ENCODE data around the gene FIS1.

DNA sequence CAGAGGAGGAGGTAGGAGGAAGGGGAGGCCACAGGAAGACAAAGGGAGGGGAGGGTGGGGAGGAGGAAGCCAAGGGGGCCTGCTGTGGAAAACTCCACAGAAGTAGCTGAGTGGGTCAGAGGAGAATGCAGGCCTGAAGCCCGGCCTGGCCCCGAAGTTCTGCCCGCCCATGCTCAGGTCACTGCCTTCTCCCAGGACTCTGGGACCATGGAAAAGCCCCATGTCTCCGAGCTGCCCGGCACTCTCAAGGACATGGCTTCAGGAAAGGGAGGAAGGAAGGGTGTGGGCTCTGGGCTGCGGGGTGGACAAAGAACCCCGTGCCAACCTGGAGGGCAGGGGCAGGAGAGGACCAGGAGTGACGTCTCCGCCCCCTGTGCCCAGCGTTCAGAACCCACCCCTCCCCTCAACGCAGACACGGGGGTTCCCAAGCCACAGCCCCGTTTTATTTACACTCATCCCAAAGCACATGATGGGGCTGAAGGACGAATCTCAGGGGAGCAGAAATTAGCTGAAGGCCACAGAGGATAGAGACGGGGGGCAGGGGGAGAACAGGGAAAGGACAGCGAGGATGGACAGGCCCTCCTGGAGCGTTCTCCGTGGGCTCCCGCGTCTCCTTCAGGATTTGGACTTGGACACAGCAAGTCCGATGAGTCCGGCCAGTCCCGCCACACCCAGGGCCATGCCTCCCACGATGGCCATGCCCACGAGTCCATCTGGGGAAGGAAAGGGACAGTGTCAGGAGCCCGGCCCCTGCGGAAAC lies 5.5 kb downstream of the FIS1 start:
- TF ChIP-seq POLR2A (IDR thresholded peaks at IDR 0.05; ENCODE audit: low read depth, low read length), result no peak
- no peak for TF ChIP-seq POLR2AphosphoS5 (IDR thresholded peaks at IDR 0.05; ENCODE audit: low read depth, low read length)
- TF ChIP-seq TAF1 (IDR thresholded peaks at IDR 0.05; ENCODE audit: low read depth, low read length), result no peak
- TF ChIP-seq SPI1 (IDR thresholded peaks at IDR 0.05; ENCODE audit: low read depth, low read length), result no peak
- no peak for TF ChIP-seq PAX5 (IDR thresholded peaks at IDR 0.05; ENCODE audit: insufficient read depth, low read length, severe bottlenecking)

Measured in GM12891 (cell line).